Fibroblast of skin of right biceps (primary cell): ENCODE measurements around the gene CHPF2.

ENCODE experiments used
- DNase-seq: peaks from one replicate; pipeline ENCODE4 v3.0.0-alpha.2; 2013

The CHPF2 gene

GRCh38 chr7:151232091-151232916, at the start of gene CHPF2:
CHPF2 (plus strand) TSS chr7:151232483; CDS start chr7:151234012, 1,529 bp downstream.
- DNase-seq, result peak; percentile 87

- DNase-seq, result no peak
Observed at GRCh38 chr7:151185762-151186639, 46.3 kb upstream of the CHPF2 start.

GRCh38 chr7:151186640-151187408, 45.5 kb upstream of the CHPF2 start, which contains the start of gene ASB10:
ASB10 (minus strand) TSS chr7:151187250; CDS start chr7:151187130, 120 bp downstream.
- no peak for DNase-seq

- no peak for DNase-seq
Observed at GRCh38 chr7:151187409-151188251, 44.7 kb upstream of the CHPF2 start.

- no peak for DNase-seq
Observed at GRCh38 chr7:151188252-151188542, 44.1 kb upstream of the CHPF2 start.

GRCh38 chr7:151189038-151189437, 43.2 kb upstream of the CHPF2 start:
- no peak for DNase-seq

GRCh38 chr7:151191544-151191943, 40.7 kb upstream of the CHPF2 start:
- DNase-seq, result no peak

- no peak for DNase-seq
Observed at GRCh38 chr7:151192002-151192539, 40.2 kb upstream of the CHPF2 start.

- DNase-seq, result no peak
Observed at GRCh38 chr7:151193203-151193978, 38.9 kb upstream of the CHPF2 start.

GRCh38 chr7:151194188-151194587, 38.1 kb upstream of the CHPF2 start:
- no peak for DNase-seq

- no peak for DNase-seq
Observed at GRCh38 chr7:151195616-151196450, 36.5 kb upstream of the CHPF2 start.

- no peak for DNase-seq
Observed at GRCh38 chr7:151197932-151198331, 34.4 kb upstream of the CHPF2 start.

- DNase-seq, result no peak
Observed at GRCh38 chr7:151198945-151199848, 33.1 kb upstream of the CHPF2 start.

GRCh38 chr7:151201344-151201743, 30.9 kb upstream of the CHPF2 start:
- DNase-seq, result no peak

GRCh38 chr7:151201751-151202150, 30.5 kb upstream of the CHPF2 start:
- DNase-seq, result no peak

- DNase-seq, result no peak
Observed at GRCh38 chr7:151202836-151203235, 29.4 kb upstream of the CHPF2 start.

GRCh38 chr7:151204383-151205032, 27.8 kb upstream of the CHPF2 start:
- no peak for DNase-seq

GRCh38 chr7:151205730-151206129, 26.6 kb upstream of the CHPF2 start:
- DNase-seq, result no peak
